ENCODE measurements around the gene PHKA1.
"Not testable (repeated sequence)": the region's sequence is repeated elsewhere in the genome, so short reads cannot be mapped to it uniquely, and the experiment has no call there.

Gene PHKA1

GRCh38 chrX:72572248-72573157 is 141.6 kb downstream of the PHKA1 start, which contains the start of gene HDAC8:
Gene HDAC8 (minus strand): TSS chrX:72572843. CDS start chrX:72572761, 82 bp downstream.
- DNase-seq (ENCODE audit: low read depth), result peak; percentile 5

- DNase-seq (ENCODE audit: low read depth), result no peak
These were observed 144.3 kb downstream of the PHKA1 start for GRCh38 chrX:72569786-72570185.

GRCh38 chrX:72568406-72569092 is 145.6 kb downstream of the PHKA1 start:
- DNase-seq (ENCODE audit: low read depth), result no peak

DNA sequence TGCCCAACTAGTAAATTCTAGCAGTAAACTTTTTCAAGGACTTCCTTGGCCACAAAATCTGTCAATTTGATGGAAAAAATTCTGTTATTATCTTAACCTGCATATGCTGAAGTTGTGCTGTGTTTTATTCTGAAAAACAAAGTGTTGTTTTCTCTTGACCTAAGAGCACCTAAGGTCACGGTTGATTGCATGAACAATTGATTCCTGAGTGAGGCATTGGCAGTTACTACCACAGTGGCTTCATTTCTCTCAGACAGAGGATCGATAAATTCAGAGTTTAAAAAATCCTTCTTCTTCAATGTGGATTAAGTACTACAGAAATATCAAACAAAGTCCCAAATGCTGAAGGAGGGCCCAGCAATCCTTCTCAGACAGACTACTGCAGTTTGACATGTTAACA is 147.7 kb downstream of the PHKA1 start:
- no peak for DNase-seq (ENCODE audit: low read depth)

DNA sequence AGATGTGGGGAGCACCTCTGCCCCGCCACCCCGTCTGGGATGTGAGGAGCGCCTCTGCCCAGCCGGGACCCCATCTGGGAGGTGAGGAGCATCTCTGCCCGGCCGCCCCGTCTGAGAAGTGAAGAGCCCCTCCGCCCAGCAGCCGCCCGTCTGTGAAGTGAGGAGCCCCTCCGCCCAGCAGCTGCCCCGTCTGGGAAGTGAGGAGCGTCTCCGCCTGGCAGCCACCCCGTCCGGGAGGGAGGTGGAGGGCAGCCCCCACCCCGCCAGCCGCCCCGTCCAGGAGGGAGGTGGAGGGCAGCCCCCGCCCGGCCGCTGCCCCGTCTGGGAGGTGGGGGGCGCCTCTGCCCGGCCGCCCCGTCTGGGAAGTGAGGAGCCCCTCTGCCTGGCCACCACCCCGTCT is 154.5 kb downstream of the PHKA1 start:
- DNase-seq (ENCODE audit: low read depth), result not testable (repeated sequence)

DNA sequence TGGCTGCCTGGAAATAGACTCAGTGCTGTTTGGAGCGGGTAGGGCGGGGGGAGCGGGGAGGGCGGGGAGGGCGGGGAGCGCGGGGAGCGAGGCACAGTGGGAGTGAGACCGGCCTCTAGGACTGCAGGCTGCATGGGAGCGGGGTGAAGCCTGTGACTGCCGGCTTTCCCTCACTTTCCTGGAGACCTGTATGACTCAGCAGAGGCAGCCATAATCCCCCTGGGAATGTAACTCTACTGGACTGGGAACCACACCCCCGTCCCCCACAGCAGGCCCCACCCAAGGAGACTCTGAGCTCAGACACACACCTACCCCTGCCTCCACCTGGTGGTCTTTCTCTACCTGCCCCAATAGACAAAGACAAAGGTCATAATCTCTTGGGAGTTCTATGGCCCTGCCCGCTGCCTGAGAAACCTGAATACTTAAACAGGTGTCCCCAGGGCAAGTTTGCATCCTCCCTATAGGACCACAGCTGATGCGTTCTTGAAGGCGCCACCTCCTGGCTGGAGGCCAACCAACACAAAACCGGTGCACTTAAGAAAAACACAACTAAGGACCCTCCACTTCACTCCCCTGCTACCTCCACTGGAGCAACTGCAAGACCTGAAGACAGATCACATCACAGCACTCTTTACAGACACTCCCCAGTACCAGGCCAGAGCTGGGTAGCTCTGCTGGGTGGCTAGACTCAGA is 159.5 kb downstream of the PHKA1 start:
- DNase-seq (ENCODE audit: low read depth), result no peak

GRCh38 chrX:72552443-72552842 is 161.7 kb downstream of the PHKA1 start:
- not testable (repeated sequence) for DNase-seq (ENCODE audit: low read depth)

DNA sequence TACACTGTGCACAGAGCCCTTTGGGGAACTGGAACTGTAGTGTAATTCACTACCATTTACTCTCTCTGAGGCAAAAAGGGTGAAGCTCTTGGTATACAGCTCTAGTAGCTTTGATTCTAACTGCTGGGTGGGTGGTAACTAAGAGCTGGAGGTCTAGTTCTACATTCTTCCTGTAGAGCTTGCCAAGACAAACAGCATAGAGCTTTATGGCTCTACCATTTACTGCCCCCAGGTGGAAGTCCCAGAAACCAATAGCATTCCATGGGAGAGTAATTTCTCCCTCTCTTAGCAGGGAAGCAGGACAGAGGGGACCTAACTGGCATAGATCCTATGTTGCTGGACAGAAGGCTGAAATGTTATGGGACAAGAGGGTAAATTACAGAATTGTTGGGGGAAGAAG is 168.1 kb downstream of the PHKA1 start:
- DNase-seq (ENCODE audit: low read depth), result no peak

DNA sequence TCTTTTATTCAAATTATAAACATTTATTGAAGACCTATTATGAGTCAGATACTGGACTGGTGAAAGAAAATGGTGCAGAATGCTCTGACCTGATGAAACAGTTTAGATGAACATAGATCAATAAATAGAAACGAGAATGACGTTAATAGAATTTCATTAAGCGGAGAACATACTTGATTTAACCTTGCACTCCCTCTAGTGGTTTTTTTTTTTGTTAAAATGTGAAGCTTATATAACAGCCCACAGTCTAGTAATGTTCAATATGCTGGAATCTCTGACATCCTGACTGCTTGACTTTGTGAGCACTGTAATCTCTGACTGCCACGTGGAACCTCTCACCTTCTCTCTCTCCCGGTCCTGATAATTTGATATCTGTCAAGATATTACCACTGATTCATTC is 173.8 kb downstream of the PHKA1 start:
- no peak for DNase-seq (ENCODE audit: low read depth)

DNA sequence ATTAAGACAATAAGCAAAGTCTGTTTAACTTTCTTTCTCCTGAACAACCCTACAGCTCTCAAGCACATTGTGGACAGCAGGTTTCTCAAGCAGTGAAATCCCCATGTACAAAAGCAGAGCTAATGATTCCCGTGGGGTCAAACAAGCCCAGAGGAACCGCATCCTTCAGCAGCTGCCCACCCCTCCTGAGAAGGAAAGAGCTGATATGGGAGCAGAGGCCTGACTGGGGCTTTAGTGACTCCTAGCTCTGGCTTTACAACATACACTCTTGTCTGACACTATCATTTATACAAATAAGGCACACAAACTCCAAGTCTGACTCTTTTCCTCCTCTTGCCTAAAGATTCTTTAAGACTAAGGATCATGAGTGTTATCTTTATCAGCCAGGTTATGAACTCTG is 174.3 kb downstream of the PHKA1 start:
- no peak for DNase-seq (ENCODE audit: low read depth)

GRCh38 chrX:72536542-72536941 is 177.6 kb downstream of the PHKA1 start:
- DNase-seq (ENCODE audit: low read depth), result no peak

- no peak for DNase-seq (ENCODE audit: low read depth)
These were observed 181.7 kb downstream of the PHKA1 start for GRCh38 chrX:72532366-72532765.

Measured in activated T-helper 1 cell treated with Interleukin-2 at 50 U/mL for 16 hours (primary cell).